Stimulated activated CD4-positive, alpha-beta T cell treated with anti-CD3 and anti-CD28 coated beads, Interleukin-15, amount 100 ng/mL, for 48 hours (primary cell): ENCODE measurements around the gene BCKDK.

Source experiments
- DNase-seq, 2 donors: peaks; one replicate each; pipeline ENCODE4 v3.0.0-alpha.2; 2020; ENCODE audit warnings: low read depth in 2 of 2

BCKDK gene

DNA sequence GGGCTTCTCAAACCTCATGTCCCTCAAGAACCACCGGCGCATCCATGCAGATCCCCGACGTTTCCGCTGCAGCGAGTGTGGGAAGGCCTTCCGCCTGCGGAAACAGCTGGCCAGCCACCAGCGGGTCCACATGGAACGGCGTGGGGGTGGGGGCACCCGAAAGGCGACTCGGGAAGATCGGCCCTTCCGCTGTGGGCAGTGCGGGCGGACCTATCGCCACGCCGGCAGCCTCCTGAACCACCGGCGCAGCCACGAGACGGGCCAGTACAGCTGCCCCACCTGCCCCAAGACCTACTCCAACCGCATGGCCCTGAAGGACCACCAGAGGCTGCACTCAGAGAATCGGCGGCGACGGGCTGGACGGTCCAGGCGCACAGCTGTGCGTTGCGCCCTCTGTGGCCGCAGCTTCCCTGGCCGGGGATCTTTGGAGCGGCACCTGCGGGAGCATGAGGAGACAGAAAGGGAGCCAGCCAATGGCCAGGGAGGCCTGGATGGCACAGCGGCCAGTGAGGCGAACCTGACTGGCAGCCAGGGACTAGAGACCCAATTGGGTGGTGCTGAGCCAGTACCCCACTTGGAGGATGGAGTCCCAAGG is 28.1 kb upstream of the BCKDK start:
- no peak for DNase-seq

DNA sequence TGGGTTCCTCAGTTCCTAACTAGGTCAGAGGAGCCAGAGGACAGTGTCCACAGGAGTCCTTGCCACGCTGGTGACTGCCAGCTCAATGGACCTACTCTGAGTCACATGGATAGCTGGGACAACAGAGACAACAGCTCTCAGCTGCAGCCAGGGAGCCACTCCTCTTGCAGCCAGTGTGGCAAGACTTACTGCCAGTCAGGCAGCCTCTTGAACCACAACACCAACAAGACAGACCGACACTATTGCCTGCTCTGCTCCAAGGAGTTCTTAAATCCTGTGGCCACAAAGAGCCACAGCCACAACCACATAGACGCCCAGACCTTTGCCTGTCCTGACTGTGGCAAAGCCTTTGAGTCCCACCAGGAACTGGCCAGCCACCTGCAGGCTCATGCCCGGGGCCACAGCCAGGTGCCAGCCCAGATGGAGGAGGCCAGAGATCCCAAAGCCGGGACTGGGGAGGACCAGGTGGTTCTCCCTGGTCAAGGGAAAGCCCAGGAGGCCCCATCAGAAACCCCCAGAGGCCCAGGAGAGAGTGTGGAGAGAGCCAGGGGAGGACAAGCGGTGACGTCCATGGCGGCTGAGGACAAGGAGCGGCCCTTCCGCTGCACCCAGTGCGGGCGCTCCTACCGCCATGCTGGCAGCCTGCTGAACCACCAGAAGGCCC is 27.3 kb upstream of the BCKDK start:
- DNase-seq: no peak

GRCh38 chr16:31081428-31082351 is 26.5 kb upstream of the BCKDK start:
- no peak for DNase-seq

DNA sequence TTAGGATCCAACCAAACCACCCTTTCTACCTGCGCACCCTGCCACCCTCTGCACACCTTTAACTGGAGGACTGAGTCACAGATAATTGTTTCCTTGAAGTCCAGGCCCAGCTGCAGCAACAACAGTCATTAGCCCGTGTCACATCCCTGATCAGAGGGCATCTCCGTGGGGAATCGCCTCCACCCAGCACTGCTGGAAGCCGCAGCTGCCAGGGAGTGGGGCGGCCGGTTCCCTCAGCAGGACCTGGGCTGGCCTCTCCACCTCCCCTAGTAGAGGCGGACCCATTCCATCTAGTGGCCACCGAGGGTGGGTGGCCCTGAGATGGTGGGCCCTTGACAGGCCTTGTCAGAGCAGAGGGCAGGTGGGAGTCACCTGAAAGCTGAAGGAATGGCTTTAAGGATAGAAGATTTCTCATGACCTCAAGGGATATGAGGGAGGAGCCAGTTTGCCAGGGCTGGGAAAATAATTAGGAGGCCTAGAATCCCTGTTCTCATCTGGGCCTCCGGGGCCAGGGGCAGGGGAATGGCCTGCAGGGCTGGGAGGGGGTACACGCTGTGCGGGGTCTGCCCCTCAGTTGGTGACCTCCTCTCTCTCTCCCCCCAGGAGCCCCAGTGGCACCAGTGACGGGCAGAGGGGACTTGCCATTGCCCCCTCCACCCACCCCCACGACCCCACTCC is 25.7 kb upstream of the BCKDK start:
- no peak for DNase-seq

DNA sequence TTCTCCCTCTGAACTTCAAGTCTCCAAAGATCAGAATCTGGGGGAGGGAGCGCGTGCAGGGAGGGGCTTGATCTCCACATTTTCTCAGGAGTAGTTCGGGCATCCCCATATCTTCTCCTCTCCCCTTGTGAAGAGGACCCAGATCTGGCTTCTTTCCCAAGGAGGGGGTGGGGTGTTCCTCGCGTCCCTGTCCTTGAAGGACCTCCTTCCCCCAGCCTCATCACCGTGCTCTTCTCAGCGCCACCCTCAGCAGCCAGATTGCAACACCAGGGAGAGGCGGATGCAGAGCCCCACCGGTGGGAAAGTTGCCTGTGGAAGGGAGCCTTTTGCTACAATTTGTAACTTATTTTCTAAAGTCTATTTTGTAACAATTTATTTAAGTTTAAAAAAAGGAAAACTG is 25.1 kb upstream of the BCKDK start:
- DNase-seq: no peak

GRCh38 chr16:31083556-31083955 is 24.6 kb upstream of the BCKDK start:
- no peak for DNase-seq

- DNase-seq: no peak
Observed at GRCh38 chr16:31083981-31084380, 24.2 kb upstream of the BCKDK start.

DNA sequence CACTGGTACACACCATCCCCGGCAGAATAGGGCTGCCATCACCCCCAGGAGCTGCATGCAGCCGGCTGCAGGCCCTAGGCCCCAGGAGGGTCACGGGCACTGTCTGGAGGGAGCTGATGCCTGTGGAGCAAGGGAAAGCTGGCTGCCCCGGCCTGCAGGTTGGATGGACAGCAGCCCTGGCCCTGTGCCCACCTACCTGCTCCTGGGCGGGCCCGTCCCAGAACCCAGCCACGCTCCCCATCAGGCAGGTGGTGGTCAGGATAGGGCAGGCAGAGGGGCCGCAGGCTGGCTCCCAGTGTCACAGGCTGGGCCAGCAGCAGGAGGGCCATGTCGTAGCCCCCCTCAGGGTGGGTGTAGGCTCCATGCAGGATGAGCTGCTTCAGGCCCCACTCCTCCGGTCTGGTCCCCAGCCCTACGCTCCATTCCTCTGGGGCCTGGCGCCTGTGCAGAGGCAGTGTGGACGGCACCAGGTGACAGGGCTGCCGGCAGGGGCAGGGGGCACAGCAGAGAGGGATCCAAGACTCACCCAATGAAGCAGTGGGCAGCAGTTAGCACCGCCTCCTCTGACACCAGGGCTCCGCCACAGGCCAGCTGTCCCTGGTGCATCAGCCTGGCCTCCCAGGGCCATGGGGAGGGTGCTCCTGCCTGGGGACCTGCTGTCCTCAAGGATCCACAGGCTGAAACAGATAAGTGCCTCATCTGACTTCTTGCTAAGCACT is 23.4 kb upstream of the BCKDK start:
- DNase-seq: no peak

- DNase-seq: no peak
Observed at GRCh38 chr16:31085411-31085810, 22.8 kb upstream of the BCKDK start.

- no peak for DNase-seq
Observed at GRCh38 chr16:31085873-31086628, 22.1 kb upstream of the BCKDK start.

GRCh38 chr16:31086629-31086906 is 21.6 kb upstream of the BCKDK start:
- DNase-seq: no peak

DNA sequence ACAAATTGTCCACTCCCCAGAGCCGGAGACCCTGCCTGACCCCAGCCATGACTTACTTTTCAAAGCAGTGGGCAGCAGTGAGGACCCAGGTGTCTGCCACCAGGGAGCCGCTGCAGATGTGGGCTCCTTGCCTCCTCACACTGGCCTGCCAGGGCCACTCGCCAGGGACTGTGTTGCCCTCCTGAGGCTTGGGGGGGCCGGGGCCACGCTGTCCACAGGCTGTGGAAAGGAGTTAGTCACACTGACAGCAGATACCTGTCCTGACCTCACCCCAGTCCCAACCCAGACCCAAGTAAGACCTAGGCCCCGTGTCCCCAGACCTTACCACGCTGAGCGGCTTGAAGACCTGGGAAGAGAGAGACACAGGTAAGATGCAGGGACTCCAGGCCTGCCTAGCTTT is 20.7 kb upstream of the BCKDK start:
- no peak for DNase-seq

DNA sequence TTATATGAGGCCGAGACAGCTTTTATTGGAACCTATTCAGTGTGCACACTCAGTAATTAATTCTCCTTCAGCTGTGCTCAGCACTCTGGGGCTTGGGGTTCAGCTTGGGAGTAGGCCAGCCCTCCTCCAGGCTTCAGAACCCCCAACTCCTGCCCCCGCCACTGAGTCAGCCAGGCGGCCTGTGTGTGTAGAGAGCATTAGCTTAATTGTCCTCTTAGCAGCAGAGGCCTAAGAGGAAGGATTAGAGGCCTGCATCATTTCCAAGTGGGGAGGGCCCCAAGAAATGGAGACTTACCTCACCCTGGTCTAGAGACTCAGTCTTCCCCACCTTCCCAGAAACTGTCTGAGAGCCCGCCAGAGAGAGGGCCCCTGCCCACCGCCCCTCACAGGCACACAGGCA is 20.2 kb upstream of the BCKDK start:
- DNase-seq: no peak

- DNase-seq: no peak
Observed at GRCh38 chr16:31088459-31089183, 19.6 kb upstream of the BCKDK start, which contains the start of gene PRSS53. PRSS53 (minus strand) TSS chr16:31088943; CDS start chr16:31088809, 134 bp downstream.

DNA sequence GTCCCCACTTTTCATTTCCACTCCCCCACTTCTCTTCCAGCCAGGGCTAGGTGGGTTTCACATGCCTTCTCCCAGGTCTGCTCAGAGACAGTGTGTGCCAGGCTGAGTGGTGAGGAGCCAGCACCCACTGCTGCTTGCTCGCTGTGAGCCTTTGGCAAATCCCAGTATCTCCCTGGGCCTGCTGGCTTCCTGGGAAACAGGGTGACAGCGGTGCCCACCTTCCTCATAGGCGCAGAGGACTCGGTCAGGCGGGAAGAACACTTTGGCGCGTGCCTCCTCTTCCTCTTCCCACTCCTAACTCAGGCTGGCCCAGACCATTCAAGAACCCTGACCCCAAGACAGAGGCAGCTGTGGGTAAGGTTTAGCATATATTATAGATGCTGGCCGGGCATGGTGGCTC is 19.0 kb upstream of the BCKDK start:
- DNase-seq: no peak

- no peak for DNase-seq
Observed at GRCh38 chr16:31090540-31090939, 17.6 kb upstream of the BCKDK start.

- no peak for DNase-seq
Observed at GRCh38 chr16:31092330-31092729, 15.9 kb upstream of the BCKDK start.

GRCh38 chr16:31093132-31093703 is 15.0 kb upstream of the BCKDK start:
- no peak for DNase-seq

DNA sequence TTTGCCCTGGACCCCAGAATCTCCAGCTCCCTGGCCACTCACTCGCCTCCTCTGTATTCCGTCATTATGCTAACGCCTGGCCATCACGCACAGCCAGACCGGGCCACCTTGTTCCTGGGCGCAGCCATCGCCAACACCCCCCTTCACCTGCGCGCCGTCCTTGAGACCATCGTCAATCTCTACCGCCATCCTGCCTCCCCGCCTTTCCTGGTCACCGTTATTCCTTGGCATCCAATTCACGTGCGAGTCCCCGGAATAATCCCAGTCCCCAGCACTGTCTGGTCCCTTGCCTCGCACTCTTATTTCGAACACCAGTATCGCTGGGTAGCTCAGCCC is 14.1 kb upstream of the BCKDK start:
- no peak for DNase-seq
